WTC11 (cell line): ENCODE data around the gene IGHMBP2. TPM values are rescaled to one million over a fixed set of nuclear protein-coding genes. Genes with fewer than 3 reads are reported as not detected.

Experiments
- ATAC-seq: fragments of 200-7000 bp; cut with Tn5 transposase; 2 replicates; pipeline ENCODE4 v1.10.0; 2021; ENCODE audit warnings: mild to moderate bottlenecking, moderate library complexity
- CTCF ChIA-PET: fragments of 300-600 bp; sonication (Branson Sonifier 250); formaldehyde crosslinking; loops from one replicate; lab custom pipeline; 2021; ENCODE audit warnings: antibody characterized with exemption; lab: Charles Lee
- POLR2A ChIA-PET: fragments of 350-600 bp; sonication (Branson Sonifier 250); formaldehyde crosslinking; loops from one replicate; lab custom pipeline; 2021; ENCODE audit warnings: antibody characterized with exemption; lab: Charles Lee
- DNase-seq: peaks from one replicate; pipeline ENCODE4 v3.0.0; 2021; ENCODE audit warnings: low spot score
- H3K27ac Mint-ChIP-seq: 2 replicates; pipeline ENCODE4 v1.8.0; 2021; ENCODE audit warnings: mixed read lengths
- H3K27me3 Mint-ChIP-seq: 2 replicates; pipeline ENCODE4 v1.8.0; 2021; ENCODE audit warnings: low read depth, mild to moderate bottlenecking, moderate library complexity, mixed read lengths
- H3K36me3 Mint-ChIP-seq: 2 replicates; pipeline ENCODE4 v1.8.0; 2021; ENCODE audit warnings: mixed read lengths
- H3K4me1 Mint-ChIP-seq: 2 replicates; pipeline ENCODE4 v1.8.0; 2022; ENCODE audit warnings: mixed read lengths
- H3K4me3 Mint-ChIP-seq: 2 replicates; pipeline ENCODE4 v1.8.0; 2021; ENCODE audit warnings: mild to moderate bottlenecking, moderate library complexity, mixed read lengths
- H3K9me3 Mint-ChIP-seq: 2 replicates; pipeline ENCODE4 v1.8.0; 2021; ENCODE audit warnings: mixed read lengths
- ATF1 ChIP-seq: sonication (generic); formaldehyde crosslinking; IDR thresholded peaks from 2 replicates; pipeline ENCODE4 v1.8.1; 2023; ENCODE audit warnings: mild to moderate bottlenecking, moderate library complexity, missing genetic modification reagents
- FOXJ3 ChIP-seq: sonication (generic); formaldehyde crosslinking; IDR thresholded peaks from 2 replicates; pipeline ENCODE4 v1.9.0; 2021; ENCODE audit warnings: missing genetic modification reagents, mild to moderate bottlenecking, borderline replicate concordance
- FOXP1 ChIP-seq: sonication (generic); formaldehyde crosslinking; IDR thresholded peaks from 2 replicates; pipeline ENCODE4 v1.8.0; 2022; ENCODE audit warnings: missing genetic modification reagents, mild to moderate bottlenecking, moderate library complexity, borderline replicate concordance
- GABPB1 ChIP-seq: sonication (generic); formaldehyde crosslinking; IDR thresholded peaks from 2 replicates; pipeline ENCODE4 v1.8.1; 2023; ENCODE audit warnings: mild to moderate bottlenecking, missing genetic modification reagents
- JAZF1 ChIP-seq: fragments of 250-450 bp; sonication (Bioruptor Pico); IDR thresholded peaks from 2 replicates; pipeline ENCODE4 v1.9.0; 2021; ENCODE audit warnings: moderate library complexity, mild to moderate bottlenecking, inconsistent platforms
- NFATC4 ChIP-seq: fragments of 250-450 bp; sonication (Bioruptor Pico); IDR thresholded peaks from 2 replicates; pipeline ENCODE4 v1.9.0; 2021; ENCODE audit warnings: mild to moderate bottlenecking
- NR1H2 ChIP-seq: sonication (generic); formaldehyde crosslinking; IDR thresholded peaks from 2 replicates; pipeline ENCODE4 v1.9.0; 2021; ENCODE audit warnings: mild to moderate bottlenecking, moderate library complexity, missing genetic modification reagents
- NR2C2 ChIP-seq: sonication (generic); formaldehyde crosslinking; IDR thresholded peaks from 2 replicates; pipeline ENCODE4 v1.8.0; 2022; ENCODE audit warnings: mild to moderate bottlenecking, missing genetic modification reagents
- RELA ChIP-seq: sonication (generic); formaldehyde crosslinking; IDR thresholded peaks from 2 replicates; pipeline ENCODE4 v1.8.1; 2022; ENCODE audit warnings: missing genetic modification reagents, mild to moderate bottlenecking, borderline replicate concordance
- TEAD4 ChIP-seq: sonication (generic); formaldehyde crosslinking; IDR thresholded peaks from 2 replicates; pipeline ENCODE4 v1.8.0; 2022; ENCODE audit warnings: mild to moderate bottlenecking, missing genetic modification reagents
- ZNF416 ChIP-seq: fragments of 250-450 bp; sonication (Bioruptor Pico); IDR thresholded peaks from 2 replicates; pipeline ENCODE4 v1.9.0; 2021; ENCODE audit warnings: mild to moderate bottlenecking, inconsistent platforms
- ZNF671 ChIP-seq: fragments of 250-450 bp; sonication (Bioruptor Pico); IDR thresholded peaks from 2 replicates; pipeline ENCODE4 v1.8.0; 2021; ENCODE audit warnings: mild to moderate bottlenecking
- total RNA-seq: library from RNA; stranded (reverse); gene quantifications from 3 replicates; pipeline ENCODE4 v1.2.3, GENCODE V29; 2021
- TF ChIP-seq, protein P1 (sequence below): sonication (generic); formaldehyde crosslinking; IDR thresholded peaks from 2 replicates; pipeline ENCODE4 v1.8.1; 2022; ENCODE audit warnings: low read depth, mild to moderate bottlenecking, moderate library complexity, missing genetic modification reagents, borderline replicate concordance
- TF ChIP-seq, protein P2 (sequence below): sonication (generic); formaldehyde crosslinking; conservative IDR thresholded peaks from 2 replicates; pipeline ENCODE4 v1.8.1; 2022; ENCODE audit warnings: mild to moderate bottlenecking, missing genetic modification reagents
- TF ChIP-seq, protein P3 (sequence below): sonication (generic); formaldehyde crosslinking; IDR thresholded peaks from 2 replicates; pipeline ENCODE4 v1.8.1; 2023; ENCODE audit warnings: mild to moderate bottlenecking, moderate library complexity, missing genetic modification reagents
- TF ChIP-seq, protein P4 (sequence below): fragments of 250-450 bp; sonication (Bioruptor Pico); IDR thresholded peaks from 2 replicates; pipeline ENCODE4 v1.9.0; 2021; ENCODE audit warnings: moderate library complexity, mild to moderate bottlenecking, inconsistent platforms, borderline replicate concordance
- TF ChIP-seq, protein P5 (sequence below): sonication (generic); formaldehyde crosslinking; IDR thresholded peaks from 2 replicates; pipeline ENCODE4 v1.8.1; 2022; ENCODE audit warnings: mild to moderate bottlenecking, missing genetic modification reagents, moderate library complexity, borderline replicate concordance
- TF ChIP-seq, protein P6 (sequence below): sonication (generic); formaldehyde crosslinking; IDR thresholded peaks from 2 replicates; pipeline ENCODE4 v1.8.0; 2022; ENCODE audit warnings: missing genetic modification reagents
- TF ChIP-seq, protein P7 (sequence below): sonication (generic); formaldehyde crosslinking; IDR thresholded peaks from 2 replicates; pipeline ENCODE4 v1.8.1; 2023; ENCODE audit warnings: mild to moderate bottlenecking, missing genetic modification reagents, borderline replicate concordance
- TF ChIP-seq, protein P8 (sequence below): sonication (generic); formaldehyde crosslinking; IDR thresholded peaks from 2 replicates; pipeline ENCODE4 v1.8.0; 2022; ENCODE audit warnings: mild to moderate bottlenecking, missing genetic modification reagents

IGHMBP2 gene
- total RNA-seq, 1 experiment from 2014 or later = 22.5 TPM

DNA sequence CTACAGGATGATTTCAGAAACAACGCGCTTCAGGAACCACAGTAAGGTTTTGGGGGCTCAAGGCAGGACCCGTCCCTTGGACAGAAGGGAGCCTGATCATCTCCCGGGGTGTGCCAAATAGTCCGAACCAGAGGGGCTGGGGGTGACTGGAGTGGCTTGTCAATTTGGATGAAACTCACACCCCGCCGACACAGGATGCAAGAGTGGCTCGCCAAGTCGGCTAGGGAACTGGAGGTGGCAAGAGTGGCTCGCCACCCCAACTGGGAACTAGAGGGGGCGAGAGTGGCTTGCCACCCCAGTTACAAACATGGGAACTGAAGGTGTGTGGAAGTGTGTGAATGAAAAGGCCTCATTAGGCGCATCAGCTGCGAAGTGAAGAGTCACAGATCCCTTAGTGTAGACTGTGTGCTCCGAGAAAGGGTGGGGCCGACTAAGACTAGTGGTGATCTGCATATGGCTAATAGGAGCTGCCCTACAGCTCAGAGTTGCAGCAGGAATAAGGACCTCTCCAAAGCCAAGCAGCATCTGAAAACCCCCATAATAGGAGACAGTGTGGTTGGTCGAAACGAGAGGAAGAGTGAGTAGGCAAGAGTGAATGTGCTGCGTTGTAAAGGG is 35.4 kb upstream of the IGHMBP2 start (continued):
- TF ChIP-seq, protein P1, sequence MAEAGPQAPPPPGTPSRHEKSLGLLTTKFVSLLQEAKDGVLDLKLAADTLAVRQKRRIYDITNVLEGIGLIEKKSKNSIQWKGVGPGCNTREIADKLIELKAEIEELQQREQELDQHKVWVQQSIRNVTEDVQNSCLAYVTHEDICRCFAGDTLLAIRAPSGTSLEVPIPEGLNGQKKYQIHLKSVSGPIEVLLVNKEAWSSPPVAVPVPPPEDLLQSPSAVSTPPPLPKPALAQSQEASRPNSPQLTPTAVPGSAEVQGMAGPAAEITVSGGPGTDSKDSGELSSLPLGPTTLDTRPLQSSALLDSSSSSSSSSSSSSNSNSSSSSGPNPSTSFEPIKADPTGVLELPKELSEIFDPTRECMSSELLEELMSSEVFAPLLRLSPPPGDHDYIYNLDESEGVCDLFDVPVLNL (CRISPR knock-in tag) = no peak
- TF ChIP-seq, all 79 proteins: peak for 0

DNA sequence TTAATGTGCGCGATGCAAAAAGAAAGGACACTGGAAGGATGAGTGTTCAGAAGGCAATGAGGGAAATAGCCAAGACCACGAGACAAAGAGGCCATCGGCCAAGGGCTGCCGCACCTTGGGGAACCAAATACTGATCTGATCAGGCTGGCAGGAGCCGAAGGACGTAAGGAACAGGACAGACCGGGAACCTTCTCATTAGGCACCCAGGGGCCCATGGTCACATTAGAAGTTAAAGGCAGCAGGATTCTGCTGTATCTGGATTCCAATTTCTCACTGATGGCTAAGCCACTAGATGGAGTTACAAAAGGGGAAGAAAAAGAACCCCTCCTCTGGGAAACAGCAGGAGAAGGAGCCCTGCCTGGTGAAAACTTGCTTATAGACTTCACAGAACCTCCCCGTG is 33.2 kb upstream of the IGHMBP2 start:
- POLR2A ChIA-PET = interaction anchor here (1.1 kb wide), 1 partner anchor 13 kb away, joined by 3 read pairs; no protein-coding TSS in a partner anchor
- no peak for DNase-seq
- no peak overlapping the region; the same call in 1 of the 2 replicates for H3K27ac Mint-ChIP-seq
- H3K36me3 Mint-ChIP-seq = no peaks in the 10 kb centered on the region
- H3K4me3 Mint-ChIP-seq = no peak overlapping the region
- H3K4me1 Mint-ChIP-seq = peaks cover 25% of the 10 kb centered on the region
- TF ChIP-seq NR2C2 = no peak
- no peak for TF ChIP-seq JAZF1 (CRISPR knock-in tag)
- TF ChIP-seq, protein P2, sequence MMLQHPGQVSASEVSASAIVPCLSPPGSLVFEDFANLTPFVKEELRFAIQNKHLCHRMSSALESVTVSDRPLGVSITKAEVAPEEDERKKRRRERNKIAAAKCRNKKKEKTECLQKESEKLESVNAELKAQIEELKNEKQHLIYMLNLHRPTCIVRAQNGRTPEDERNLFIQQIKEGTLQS (CRISPR knock-in tag) = no peak
- no peak for TF ChIP-seq NR1H2 (CRISPR knock-in tag)
- no peak for TF ChIP-seq FOXP1 (CRISPR knock-in tag)
- no peak for TF ChIP-seq TEAD4
- TF ChIP-seq, protein P3, sequence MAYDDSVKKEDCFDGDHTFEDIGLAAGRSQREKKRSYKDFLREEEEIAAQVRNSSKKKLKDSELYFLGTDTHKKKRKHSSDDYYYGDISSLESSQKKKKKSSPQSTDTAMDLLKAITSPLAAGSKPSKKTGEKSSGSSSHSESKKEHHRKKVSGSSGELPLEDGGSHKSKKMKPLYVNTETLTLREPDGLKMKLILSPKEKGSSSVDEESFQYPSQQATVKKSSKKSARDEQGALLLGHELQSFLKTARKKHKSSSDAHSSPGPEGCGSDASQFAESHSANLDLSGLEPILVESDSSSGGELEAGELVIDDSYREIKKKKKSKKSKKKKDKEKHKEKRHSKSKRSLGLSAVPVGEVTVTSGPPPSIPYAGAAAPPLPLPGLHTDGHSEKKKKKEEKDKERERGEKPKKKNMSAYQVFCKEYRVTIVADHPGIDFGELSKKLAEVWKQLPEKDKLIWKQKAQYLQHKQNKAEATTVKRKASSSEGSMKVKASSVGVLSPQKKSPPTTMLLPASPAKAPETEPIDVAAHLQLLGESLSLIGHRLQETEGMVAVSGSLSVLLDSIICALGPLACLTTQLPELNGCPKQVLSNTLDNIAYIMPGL (CRISPR knock-in tag) = no peak
- TF ChIP-seq, protein P4, sequence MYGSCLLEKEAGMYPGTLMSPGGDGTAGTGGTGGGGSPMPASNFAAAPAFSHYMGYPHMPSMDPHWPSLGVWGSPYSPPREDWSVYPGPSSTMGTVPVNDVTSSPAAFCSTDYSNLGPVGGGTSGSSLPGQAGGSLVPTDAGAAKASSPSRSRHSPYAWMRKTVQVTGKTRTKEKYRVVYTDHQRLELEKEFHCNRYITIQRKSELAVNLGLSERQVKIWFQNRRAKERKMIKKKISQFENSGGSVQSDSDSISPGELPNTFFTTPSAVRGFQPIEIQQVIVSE = no peak
- TF ChIP-seq, protein P5, sequence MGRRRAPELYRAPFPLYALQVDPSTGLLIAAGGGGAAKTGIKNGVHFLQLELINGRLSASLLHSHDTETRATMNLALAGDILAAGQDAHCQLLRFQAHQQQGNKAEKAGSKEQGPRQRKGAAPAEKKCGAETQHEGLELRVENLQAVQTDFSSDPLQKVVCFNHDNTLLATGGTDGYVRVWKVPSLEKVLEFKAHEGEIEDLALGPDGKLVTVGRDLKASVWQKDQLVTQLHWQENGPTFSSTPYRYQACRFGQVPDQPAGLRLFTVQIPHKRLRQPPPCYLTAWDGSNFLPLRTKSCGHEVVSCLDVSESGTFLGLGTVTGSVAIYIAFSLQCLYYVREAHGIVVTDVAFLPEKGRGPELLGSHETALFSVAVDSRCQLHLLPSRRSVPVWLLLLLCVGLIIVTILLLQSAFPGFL (CRISPR knock-in tag) = no peak
- TF ChIP-seq, protein P6, sequence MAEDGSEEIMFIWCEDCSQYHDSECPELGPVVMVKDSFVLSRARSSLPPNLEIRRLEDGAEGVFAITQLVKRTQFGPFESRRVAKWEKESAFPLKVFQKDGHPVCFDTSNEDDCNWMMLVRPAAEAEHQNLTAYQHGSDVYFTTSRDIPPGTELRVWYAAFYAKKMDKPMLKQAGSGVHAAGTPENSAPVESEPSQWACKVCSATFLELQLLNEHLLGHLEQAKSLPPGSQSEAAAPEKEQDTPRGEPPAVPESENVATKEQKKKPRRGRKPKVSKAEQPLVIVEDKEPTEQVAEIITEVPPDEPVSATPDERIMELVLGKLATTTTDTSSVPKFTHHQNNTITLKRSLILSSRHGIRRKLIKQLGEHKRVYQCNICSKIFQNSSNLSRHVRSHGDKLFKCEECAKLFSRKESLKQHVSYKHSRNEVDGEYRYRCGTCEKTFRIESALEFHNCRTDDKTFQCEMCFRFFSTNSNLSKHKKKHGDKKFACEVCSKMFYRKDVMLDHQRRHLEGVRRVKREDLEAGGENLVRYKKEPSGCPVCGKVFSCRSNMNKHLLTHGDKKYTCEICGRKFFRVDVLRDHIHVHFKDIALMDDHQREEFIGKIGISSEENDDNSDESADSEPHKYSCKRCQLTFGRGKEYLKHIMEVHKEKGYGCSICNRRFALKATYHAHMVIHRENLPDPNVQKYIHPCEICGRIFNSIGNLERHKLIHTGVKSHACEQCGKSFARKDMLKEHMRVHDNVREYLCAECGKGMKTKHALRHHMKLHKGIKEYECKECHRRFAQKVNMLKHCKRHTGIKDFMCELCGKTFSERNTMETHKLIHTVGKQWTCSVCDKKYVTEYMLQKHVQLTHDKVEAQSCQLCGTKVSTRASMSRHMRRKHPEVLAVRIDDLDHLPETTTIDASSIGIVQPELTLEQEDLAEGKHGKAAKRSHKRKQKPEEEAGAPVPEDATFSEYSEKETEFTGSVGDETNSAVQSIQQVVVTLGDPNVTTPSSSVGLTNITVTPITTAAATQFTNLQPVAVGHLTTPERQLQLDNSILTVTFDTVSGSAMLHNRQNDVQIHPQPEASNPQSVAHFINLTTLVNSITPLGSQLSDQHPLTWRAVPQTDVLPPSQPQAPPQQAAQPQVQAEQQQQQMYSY (CRISPR knock-in tag) = no peak
- TF ChIP-seq ZNF671 (CRISPR knock-in tag) = no peak
- TF ChIP-seq NFATC4 (CRISPR knock-in tag) = no peak
- TF ChIP-seq GABPB1 (CRISPR knock-in tag) = no peak
- TF ChIP-seq ATF1 (CRISPR knock-in tag) = no peak
- TF ChIP-seq, protein P7, sequence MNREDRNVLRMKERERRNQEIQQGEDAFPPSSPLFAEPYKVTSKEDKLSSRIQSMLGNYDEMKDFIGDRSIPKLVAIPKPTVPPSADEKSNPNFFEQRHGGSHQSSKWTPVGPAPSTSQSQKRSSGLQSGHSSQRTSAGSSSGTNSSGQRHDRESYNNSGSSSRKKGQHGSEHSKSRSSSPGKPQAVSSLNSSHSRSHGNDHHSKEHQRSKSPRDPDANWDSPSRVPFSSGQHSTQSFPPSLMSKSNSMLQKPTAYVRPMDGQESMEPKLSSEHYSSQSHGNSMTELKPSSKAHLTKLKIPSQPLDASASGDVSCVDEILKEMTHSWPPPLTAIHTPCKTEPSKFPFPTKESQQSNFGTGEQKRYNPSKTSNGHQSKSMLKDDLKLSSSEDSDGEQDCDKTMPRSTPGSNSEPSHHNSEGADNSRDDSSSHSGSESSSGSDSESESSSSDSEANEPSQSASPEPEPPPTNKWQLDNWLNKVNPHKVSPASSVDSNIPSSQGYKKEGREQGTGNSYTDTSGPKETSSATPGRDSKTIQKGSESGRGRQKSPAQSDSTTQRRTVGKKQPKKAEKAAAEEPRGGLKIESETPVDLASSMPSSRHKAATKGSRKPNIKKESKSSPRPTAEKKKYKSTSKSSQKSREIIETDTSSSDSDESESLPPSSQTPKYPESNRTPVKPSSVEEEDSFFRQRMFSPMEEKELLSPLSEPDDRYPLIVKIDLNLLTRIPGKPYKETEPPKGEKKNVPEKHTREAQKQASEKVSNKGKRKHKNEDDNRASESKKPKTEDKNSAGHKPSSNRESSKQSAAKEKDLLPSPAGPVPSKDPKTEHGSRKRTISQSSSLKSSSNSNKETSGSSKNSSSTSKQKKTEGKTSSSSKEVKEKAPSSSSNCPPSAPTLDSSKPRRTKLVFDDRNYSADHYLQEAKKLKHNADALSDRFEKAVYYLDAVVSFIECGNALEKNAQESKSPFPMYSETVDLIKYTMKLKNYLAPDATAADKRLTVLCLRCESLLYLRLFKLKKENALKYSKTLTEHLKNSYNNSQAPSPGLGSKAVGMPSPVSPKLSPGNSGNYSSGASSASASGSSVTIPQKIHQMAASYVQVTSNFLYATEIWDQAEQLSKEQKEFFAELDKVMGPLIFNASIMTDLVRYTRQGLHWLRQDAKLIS (CRISPR knock-in tag) = no peak
- no peak for TF ChIP-seq ZNF416 (CRISPR knock-in tag)
- TF ChIP-seq RELA (CRISPR knock-in tag) = no peak
- TF ChIP-seq, protein P8, sequence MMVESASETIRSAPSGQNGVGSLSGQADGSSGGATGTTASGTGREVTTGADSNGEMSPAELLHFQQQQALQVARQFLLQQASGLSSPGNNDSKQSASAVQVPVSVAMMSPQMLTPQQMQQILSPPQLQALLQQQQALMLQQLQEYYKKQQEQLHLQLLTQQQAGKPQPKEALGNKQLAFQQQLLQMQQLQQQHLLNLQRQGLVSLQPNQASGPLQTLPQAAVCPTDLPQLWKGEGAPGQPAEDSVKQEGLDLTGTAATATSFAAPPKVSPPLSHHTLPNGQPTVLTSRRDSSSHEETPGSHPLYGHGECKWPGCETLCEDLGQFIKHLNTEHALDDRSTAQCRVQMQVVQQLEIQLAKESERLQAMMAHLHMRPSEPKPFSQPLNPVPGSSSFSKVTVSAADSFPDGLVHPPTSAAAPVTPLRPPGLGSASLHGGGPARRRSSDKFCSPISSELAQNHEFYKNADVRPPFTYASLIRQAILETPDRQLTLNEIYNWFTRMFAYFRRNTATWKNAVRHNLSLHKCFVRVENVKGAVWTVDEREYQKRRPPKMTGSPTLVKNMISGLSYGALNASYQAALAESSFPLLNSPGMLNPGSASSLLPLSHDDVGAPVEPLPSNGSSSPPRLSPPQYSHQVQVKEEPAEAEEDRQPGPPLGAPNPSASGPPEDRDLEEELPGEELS (CRISPR knock-in tag) = no peak
- no peak for TF ChIP-seq FOXJ3
- no peak; the same call in 1 of the 2 replicates for ATAC-seq
- H3K27me3 Mint-ChIP-seq = no peaks in the 10 kb centered on the region
- CTCF ChIA-PET = interaction anchor here (1.4 to 1.9 kb wide), 2 partner anchors 20 to 72 kb away, joined by 3 to 11 read pairs; no protein-coding TSS in a partner anchor
- no peaks in the 10 kb centered on the region for H3K9me3 Mint-ChIP-seq
